Trophoblast cell (in vitro differentiated cells and primary cell): ENCODE results near the gene SPOP.

Source experiments
- DNase-seq, 2 donors: peaks; one replicate each; pipeline ENCODE4 v3.0.0-alpha.2; 2016
- H2AFZ ChIP-seq: 2 replicates; pipeline ENCODE4 v1.6.1; 2013; ENCODE audit warnings: low read length, moderate library complexity, mild to moderate bottlenecking; ENCODE audit not compliant: insufficient read depth, poor library complexity
- H2AK5ac ChIP-seq: 2 replicates; pipeline ENCODE4 v1.6.1; 2013; ENCODE audit warnings: mild to moderate bottlenecking, low read length
- H2BK120ac ChIP-seq: 2 replicates; pipeline ENCODE4 v1.6.1; 2013; ENCODE audit warnings: low read length, mild to moderate bottlenecking, moderate library complexity; ENCODE audit not compliant: insufficient read depth, poor library complexity
- H2BK12ac ChIP-seq: 2 replicates; pipeline ENCODE4 v1.6.1; 2013; ENCODE audit warnings: mild to moderate bottlenecking, low read length, moderate library complexity
- H2BK5ac ChIP-seq: 2 replicates; pipeline ENCODE4 v1.6.1; 2013; ENCODE audit warnings: low read length, low read depth, moderate library complexity, mild to moderate bottlenecking; ENCODE audit not compliant: poor library complexity
- H3K14ac ChIP-seq: 2 replicates; pipeline ENCODE4 v1.6.1; 2013; ENCODE audit warnings: mild to moderate bottlenecking, low read length
- H3K18ac ChIP-seq: 2 replicates; pipeline ENCODE4 v1.6.1; 2013; ENCODE audit warnings: mild to moderate bottlenecking, low read length
- H3K23ac ChIP-seq: 2 replicates; pipeline ENCODE4 v1.6.1; 2013; ENCODE audit warnings: low read length
- H3K27ac ChIP-seq: 2 replicates; pipeline ENCODE4 v1.5.1; 2013; ENCODE audit warnings: low read depth, mild to moderate bottlenecking, inconsistent platforms, low read length, moderate library complexity
- H3K27me3 ChIP-seq: 2 replicates; pipeline ENCODE4 v1.6.1; 2013; ENCODE audit warnings: inconsistent platforms, mild to moderate bottlenecking, low read length, moderate library complexity; ENCODE audit not compliant: insufficient read depth
- H3K36me3 ChIP-seq, 2 experiments: 1 replicate in 1 of 2; 2 replicates in 1 of 2; pipeline ENCODE4 v1.6.1; 2013; ENCODE audit warnings: low read length in 2 of 2, mild to moderate bottlenecking in 2 of 2, moderate library complexity in 1 of 2; ENCODE audit not compliant: insufficient read depth in 2 of 2, control insufficient read depth in 1 of 2
- H3K4ac ChIP-seq: 2 replicates; pipeline ENCODE4 v1.6.1; 2013; ENCODE audit warnings: low read depth, mild to moderate bottlenecking, low read length, moderate library complexity
- H3K4me1 ChIP-seq, 2 experiments: 1 replicate in 1 of 2; 2 replicates in 1 of 2; pipeline ENCODE4 v1.6.1; 2013; ENCODE audit warnings: low read length in 2 of 2, mild to moderate bottlenecking in 2 of 2, moderate library complexity in 1 of 2; ENCODE audit not compliant: insufficient read depth in 2 of 2, control insufficient read depth in 1 of 2
- H3K4me2 ChIP-seq: 2 replicates; pipeline ENCODE4 v1.6.1; 2013; ENCODE audit warnings: inconsistent platforms, mild to moderate bottlenecking, low read length, moderate library complexity
- H3K4me3 ChIP-seq: 2 replicates; pipeline ENCODE4 v1.5.1; 2013; ENCODE audit warnings: mild to moderate bottlenecking, low read depth, low read length, inconsistent platforms
- H3K79me1 ChIP-seq: one replicate; pipeline ENCODE4 v1.6.1; 2013; ENCODE audit warnings: low read length
- H3K79me2 ChIP-seq: 2 replicates; pipeline ENCODE4 v1.6.1; 2013; ENCODE audit warnings: low read length, mild to moderate bottlenecking; ENCODE audit not compliant: control insufficient read depth, insufficient read depth, poor library complexity
- H3K9ac ChIP-seq: 2 replicates; pipeline ENCODE4 v1.6.1; 2013; ENCODE audit warnings: mild to moderate bottlenecking, low read length
- H3K9me3 ChIP-seq: 2 replicates; pipeline ENCODE4 v1.6.1; 2013; ENCODE audit warnings: low read depth, mild to moderate bottlenecking, control low read depth, inconsistent platforms, low read length; ENCODE audit not compliant: insufficient read depth
- H4K12ac ChIP-seq: 2 replicates; pipeline ENCODE4 v1.6.1; 2013; ENCODE audit warnings: low read depth, mild to moderate bottlenecking, low read length, moderate library complexity
- H4K8ac ChIP-seq: 2 replicates; pipeline ENCODE4 v1.6.1; 2013; ENCODE audit warnings: low read depth, mild to moderate bottlenecking, low read length, moderate library complexity
- H4K91ac ChIP-seq: one replicate; pipeline ENCODE4 v1.6.1; 2013; ENCODE audit warnings: low read depth, mild to moderate bottlenecking, low read length, moderate library complexity
- WGBS: extraction: QIAGEN DNeasy Blood & Tissue Kit; methylation state at CpG from one replicate; pipeline ENCODE4 v1.1.7; 2013; ENCODE audit warnings: missing lambda C conversion rate; ENCODE audit not compliant: insufficient read length, insufficient coverage; ENCODE audit errors: extremely low coverage; 5-methylcytosine and 5-hydroxymethylcytosine counted together

Gene SPOP

GRCh38 chr17:49715717-49716279 is 37.9 kb upstream of the SPOP start:
- H3K9ac ChIP-seq: no peak overlapping the region
- no peak overlapping the region for H3K18ac ChIP-seq
- H2BK12ac ChIP-seq: no peak overlapping the region
- no peak overlapping the region for H2AK5ac ChIP-seq
- peaks cover 17 to 24% of the 10 kb centered on the region in 2 experiments for H3K36me3 ChIP-seq
- no peak overlapping the region for H4K12ac ChIP-seq
- no peaks in the 10 kb centered on the region for H3K79me1 ChIP-seq
- no CpG with 5 or more reads among the region's 9 CpGs for WGBS
- H2BK120ac ChIP-seq: no peak overlapping the region
- no peak overlapping the region for H2BK5ac ChIP-seq
- H3K4me1 ChIP-seq: no peaks in the 10 kb centered on the region
- no peak overlapping the region for H3K14ac ChIP-seq
- no peak for DNase-seq
- H4K91ac ChIP-seq: no peak overlapping the region
- H3K4me3 ChIP-seq: no peak overlapping the region
- peaks cover 2% of the 10 kb centered on the region for H3K9me3 ChIP-seq
- no peak overlapping the region for H4K8ac ChIP-seq
- H3K4ac ChIP-seq: no peak overlapping the region
- no peak overlapping the region for H3K4me2 ChIP-seq
- no peak overlapping the region for H3K23ac ChIP-seq
- no peak overlapping the region for H2AFZ ChIP-seq
- H3K27me3 ChIP-seq: no peaks in the 10 kb centered on the region
- no peaks in the 10 kb centered on the region for H3K79me2 ChIP-seq
- no peak overlapping the region for H3K27ac ChIP-seq

GRCh38 chr17:49715216-49715615 is 37.3 kb upstream of the SPOP start:
- WGBS: no CpG with 5 or more reads among the region's 4 CpGs
- no peaks in the 10 kb centered on the region for H3K4me1 ChIP-seq
- no peak overlapping the region for H2BK5ac ChIP-seq
- H3K18ac ChIP-seq: no peak overlapping the region
- no peak overlapping the region for H3K9ac ChIP-seq
- H3K4me2 ChIP-seq: no peak overlapping the region
- no peak overlapping the region for H2BK120ac ChIP-seq
- H3K36me3 ChIP-seq: peaks cover 17 to 25% of the 10 kb centered on the region in 2 experiments
- no peak overlapping the region for H2BK12ac ChIP-seq
- H4K91ac ChIP-seq: no peak overlapping the region
- H3K23ac ChIP-seq: no peak overlapping the region
- H2AK5ac ChIP-seq: no peak overlapping the region
- no peaks in the 10 kb centered on the region for H3K79me1 ChIP-seq
- H3K4me3 ChIP-seq: no peak overlapping the region
- no peak overlapping the region for H4K12ac ChIP-seq
- H3K4ac ChIP-seq: no peak overlapping the region
- H4K8ac ChIP-seq: no peak overlapping the region
- H3K27me3 ChIP-seq: no peaks in the 10 kb centered on the region
- H3K27ac ChIP-seq: no peak overlapping the region
- peaks cover 2% of the 10 kb centered on the region for H3K9me3 ChIP-seq
- no peaks in the 10 kb centered on the region for H3K79me2 ChIP-seq
- no peak for DNase-seq
- no peak overlapping the region for H2AFZ ChIP-seq
- no peak overlapping the region for H3K14ac ChIP-seq

- H2BK120ac ChIP-seq: no peak overlapping the region
- H3K36me3 ChIP-seq: peaks cover 17 to 24% of the 10 kb centered on the region in 2 experiments
- peak overlapping the region; percentile 33 for H3K4ac ChIP-seq
- peak overlapping the region; percentile 52 for H4K91ac ChIP-seq
- H3K79me2 ChIP-seq: peaks cover 8% of the 10 kb centered on the region
- peak overlapping the region; percentile 89 for H2AFZ ChIP-seq
- peak in 1 of 2 donors; percentile 65 for DNase-seq
- peaks cover 3 to 7% of the 10 kb centered on the region in 2 experiments for H3K4me1 ChIP-seq
- H3K14ac ChIP-seq: no peak overlapping the region
- peak overlapping the region; percentile 92 for H4K12ac ChIP-seq
- H2BK5ac ChIP-seq: peak overlapping the region; percentile 27
- H2BK12ac ChIP-seq: no peak overlapping the region
- H3K27me3 ChIP-seq: no peaks in the 10 kb centered on the region
- H3K9me3 ChIP-seq: no peaks in the 10 kb centered on the region
- no peak overlapping the region for H3K18ac ChIP-seq
- no peak overlapping the region for H3K4me3 ChIP-seq
- H3K23ac ChIP-seq: no peak overlapping the region
- peak overlapping the region; percentile 93 for H4K8ac ChIP-seq
- no CpG with 5 or more reads among the region's 15 CpGs for WGBS
- peak overlapping the region; percentile 28 for H3K4me2 ChIP-seq
- H2AK5ac ChIP-seq: peak overlapping the region; percentile 24
- peaks cover 8% of the 10 kb centered on the region for H3K79me1 ChIP-seq
- H3K27ac ChIP-seq: no peak overlapping the region
- H3K9ac ChIP-seq: no peak overlapping the region
Observed at GRCh38 chr17:49708515-49709183, 30.8 kb upstream of the SPOP start.

- Histone ChIP-seq H3K4me3 (peak within 1 kb of the TSS; percentile 93), H2AK5ac (peak within 1 kb of the TSS; percentile 24), H3K27me3 (no peaks in the 10 kb centered on the region), H3K9ac (peak within 1 kb of the TSS; percentile 81), H3K23ac (no peak within 1 kb of the TSS), H3K4ac (peak within 1 kb of the TSS; percentile 90), H3K36me3 (peaks cover 24 to 31% of the 10 kb centered on the region in 2 experiments), H3K79me2 (peaks cover 8% of the 10 kb centered on the region), H2BK120ac (peak within 1 kb of the TSS; percentile 82), H3K18ac (peak within 1 kb of the TSS; percentile 48), H4K91ac (peak within 1 kb of the TSS; percentile 84), H4K8ac (peak within 1 kb of the TSS; percentile 93), H3K4me2 (peak within 1 kb of the TSS; percentile 89), H4K12ac (peak within 1 kb of the TSS; percentile 92), H3K27ac (peak within 1 kb of the TSS; percentile 62), H3K14ac (peak within 1 kb of the TSS; percentile 60), H3K9me3 (no peaks in the 10 kb centered on the region), H2BK12ac (no peak within 1 kb of the TSS), H3K4me1 (peaks cover 3 to 7% of the 10 kb centered on the region in 2 experiments), H3K79me1 (peaks cover 8% of the 10 kb centered on the region), H2BK5ac (peak within 1 kb of the TSS; percentile 94), H2AFZ (peak within 1 kb of the TSS; percentile 89)
- DNase-seq: peak; percentile 99 to 100
- WGBS: no CpG with 5 or more reads among the region's 53 CpGs
Observed at GRCh38 chr17:49707608-49708514, 30.0 kb upstream of the SPOP start, which contains the start of gene SLC35B1. Gene SLC35B1 (minus strand): TSS chr17:49707964. CDS start chr17:49707833, 131 bp downstream.
